Endothelial cell of umbilical vein (primary cell): ENCODE results near the gene PTPRE. TPM values are rescaled to one million over a fixed set of nuclear protein-coding genes. Genes with fewer than 3 reads are reported as not detected.

Experiments
- BruUV-seq: library from RNA; stranded (reverse); fragments of 400-500 nt; replicated peaks from 2 replicates; lab custom pipeline; 2021; lab: Mats Ljungman, UMichigan
- CTCF ChIA-PET: fragments of 300-600, 350-600 bp; sonication (Branson Sonifier 250); formaldehyde crosslinking; loops from one replicate; lab custom pipeline; 2021; ENCODE audit warnings: antibody characterized with exemption, inconsistent platforms; lab: Charles Lee
- POLR2A ChIA-PET: fragments of 300-600, 350-600 bp; sonication (Branson Sonifier 250); formaldehyde crosslinking; loops from one replicate; lab custom pipeline; 2021; ENCODE audit warnings: antibody characterized with exemption, inconsistent platforms; lab: Charles Lee
- DNase-seq: peaks from one replicate; pipeline ENCODE4 v3.0.0-alpha.2; 2011; ENCODE audit warnings: low read depth, low spot score
- FAIRE-seq: peaks from 2 replicates; lab custom pipeline; 2011; peaks lifted over from hg19 to GRCh38; lab: Jason Lieb, UNC
- H2AFZ ChIP-seq: 2 replicates; pipeline ENCODE4 v1.6.0; 2012; ENCODE audit warnings: low read depth, low read length, control low read depth, inconsistent platforms
- H3K27ac ChIP-seq: 2 replicates; pipeline ENCODE4 v1.5.1; 2011; ENCODE audit warnings: low read depth, mild to moderate bottlenecking, control low read depth, low read length, moderate library complexity; ENCODE audit not compliant: insufficient read depth
- H3K27me3 ChIP-seq, 2 experiments: 2 replicates each; pipeline versions ENCODE4 v1.6.0 to v1.6.1; 2011; ENCODE audit warnings: low read length in 2 of 2, mixed read lengths in 1 of 2; ENCODE audit not compliant: control insufficient read depth in 2 of 2, insufficient read depth in 2 of 2
- H3K36me3 ChIP-seq, 2 experiments: 2 replicates in 1 of 2; 3 replicates in 1 of 2; pipeline ENCODE4 v1.5.1; 2011; ENCODE audit warnings: low read length in 2 of 2, mild to moderate bottlenecking in 1 of 2, moderate library complexity in 1 of 2; ENCODE audit not compliant: control insufficient read depth in 2 of 2, insufficient read depth in 2 of 2; ENCODE audit errors: extremely low read depth in 1 of 2
- H3K4me1 ChIP-seq: 3 replicates; pipeline ENCODE4 v1.5.1; 2011; ENCODE audit warnings: mild to moderate bottlenecking, low read length; ENCODE audit not compliant: control insufficient read depth, insufficient read depth; ENCODE audit errors: extremely low read depth
- H3K4me2 ChIP-seq: 2 replicates; pipeline ENCODE4 v1.6.1; 2011; ENCODE audit warnings: low read length, control low read depth, mixed read lengths; ENCODE audit not compliant: insufficient read depth
- H3K4me3 ChIP-seq, 3 experiments: fragments of 200-600 bp in 1 of 3; sonication (generic), shearing (Covaris generic) in 1 of 3; replicated peaks in 1 of 3; 2 replicates each; pipeline ENCODE4 v1.5.1; 2011 to 2016; ENCODE audit warnings: control low read depth in 3 of 3, low read length in 3 of 3, mild to moderate bottlenecking in 2 of 3, inconsistent platforms in 1 of 3, low read depth in 1 of 3, moderate library complexity in 1 of 3; ENCODE audit not compliant: insufficient read depth in 1 of 3
- H3K79me2 ChIP-seq: 2 replicates; pipeline ENCODE4 v1.6.0; 2012; ENCODE audit warnings: low read length, inconsistent platforms; ENCODE audit not compliant: control insufficient read depth, insufficient read depth
- H3K9ac ChIP-seq: replicated peaks from 2 replicates; pipeline ENCODE3; 2011; ENCODE audit warnings: low read length, control low read depth; ENCODE audit not compliant: insufficient read depth; ENCODE audit errors: extremely low read depth
- H3K9me1 ChIP-seq: replicated peaks from 3 replicates; pipeline ENCODE4 v1.6.0; 2011; ENCODE audit warnings: mild to moderate bottlenecking, low read length; ENCODE audit not compliant: control insufficient read depth, insufficient read depth; ENCODE audit errors: extremely low read depth
- H3K9me3 ChIP-seq: replicated peaks from 2 replicates; pipeline ENCODE4 v1.5.1; 2012; ENCODE audit warnings: low read length, inconsistent platforms; ENCODE audit not compliant: control insufficient read depth, insufficient read depth
- H4K20me1 ChIP-seq: replicated peaks from 2 replicates; pipeline ENCODE3; 2011; ENCODE audit warnings: mild to moderate bottlenecking, low read length; ENCODE audit not compliant: control insufficient read depth, insufficient read depth; ENCODE audit errors: extremely low read depth
- CTCF ChIP-seq, 2 donors: IDR thresholded peaks; 1 replicate in 1 of 2; 2 replicates in 1 of 2; pipeline ENCODE4 v1.5.1; 2011; ENCODE audit warnings: low read length in 2 of 2, mild to moderate bottlenecking in 2 of 2, moderate library complexity in 2 of 2, control low read depth in 1 of 2, inconsistent platforms in 1 of 2, low read depth in 1 of 2; ENCODE audit not compliant: insufficient read depth in 1 of 2; ENCODE audit errors: extremely low read depth in 1 of 2
- EZH2 ChIP-seq: IDR thresholded peaks from 2 replicates; pipeline ENCODE4 v1.6.1; 2012; ENCODE audit warnings: borderline replicate concordance, low read depth, mild to moderate bottlenecking, moderate library complexity, low read length, inconsistent platforms; ENCODE audit not compliant: severe bottlenecking
- FOS ChIP-seq: IDR thresholded peaks from 2 replicates; pipeline ENCODE4 v1.6.1; 2011; ENCODE audit warnings: mild to moderate bottlenecking, low read length, moderate library complexity, borderline replicate concordance; ENCODE audit not compliant: insufficient read depth
- GATA2 ChIP-seq: IDR thresholded peaks from 2 replicates; pipeline ENCODE4 v1.7.0; 2011; ENCODE audit warnings: low read depth, mild to moderate bottlenecking, moderate library complexity, mixed read lengths, low read length; ENCODE audit not compliant: insufficient read length, insufficient read depth
- JUN ChIP-seq: IDR thresholded peaks from 2 replicates; pipeline ENCODE4 v1.6.1; 2011; ENCODE audit warnings: borderline replicate concordance, low read depth; ENCODE audit not compliant: insufficient read length, insufficient read depth
- MYC ChIP-seq: IDR thresholded peaks from one replicate; pipeline ENCODE4 v1.6.1; 2011; ENCODE audit warnings: mild to moderate bottlenecking, low read depth, low read length
- POLR2A ChIP-seq: IDR thresholded peaks from 2 replicates; pipeline ENCODE4 v1.6.1; 2012; ENCODE audit warnings: low read depth, mild to moderate bottlenecking, control low read depth, low read length
- POLR2AphosphoS5 ChIP-seq: IDR thresholded peaks from 2 replicates; pipeline ENCODE4 v1.6.1; 2012; ENCODE audit warnings: low read depth, mild to moderate bottlenecking, control low read depth, low read length, moderate library complexity; ENCODE audit not compliant: insufficient read depth
- dilution Hi-C: fragments of 300-500 bp; cut with MboI; formaldehyde crosslinking; loops from one replicate; pipeline ENCODE4 v1.15.0; 2019; ENCODE audit warnings: low sequenced_read_pairs; ENCODE audit not compliant: extremely low pct_ligation_motif_present
- intact Hi-C: fragments of 100-400 bp; cut with micrococcal nuclease; formaldehyde crosslinking; loops from one replicate; pipeline ENCODE4 v1.10.0; 2022
- polyA plus RNA-seq, 4 experiments: library from polyadenylated mRNA; depleted of rRNA in 3 of 4; stranded (reverse) in 3 of 4; unstranded in 1 of 4; fragments of >200 nt; gene quantifications; 2 replicates each; pipeline versions ENCODE4 v1.2.1 to v1.2.3, GENCODE V29; 2011 to 2012; ENCODE audit warnings: missing spikeins in 1 of 4
- total RNA-seq: library from RNA; stranded (reverse); gene quantifications from 2 replicates; pipeline ENCODE4 v1.2.3, GENCODE V29; 2021
- TF ChIP-seq, protein P1 (sequence below): IDR thresholded peaks from 2 replicates; pipeline ENCODE4 v1.6.1; 2011; ENCODE audit not compliant: insufficient read depth, insufficient read length

Gene PTPRE
- total and polyA plus RNA-seq, 2 donors (not counting 3 experiments of a cell fraction or from before 2014, with no cell fraction given) = 37.3 to 116 TPM

GRCh38 chr10:128086003-128086863 is 179.3 kb downstream of the PTPRE start:
- FAIRE-seq (no peak), DNase-seq (no peak)
- dilution Hi-C loops (no loop called here), intact Hi-C loops (no loop called here)
- BruUV-seq = no TSS peak
- Histone ChIP-seq H2AFZ (no peak overlapping the region), H3K79me2 (no peaks in the 10 kb centered on the region), H3K9me1 (no peaks in the 10 kb centered on the region), H4K20me1 (no peaks in the 10 kb centered on the region), H3K27me3 (no peaks in the 10 kb centered on the region), H3K9ac (no peak overlapping the region), H3K4me2 (no peak overlapping the region), H3K36me3 (peaks cover 9 to 13% of the 10 kb centered on the region in 2 experiments), H3K4me1 (no peaks in the 10 kb centered on the region), H3K9me3 (no peaks in the 10 kb centered on the region), H3K4me3 (no peak overlapping the region), H3K27ac (no peak overlapping the region)
- TF ChIP-seq JUN (no peak), POLR2A (no peak), CTCF (IDR thresholded peaks at IDR 0.05; ENCODE audit: extremely low read depth in 1 of 2, insufficient read depth in 1 of 2, low read depth in 1 of 2, low read length in 2 of 2) (no peak), MYC (no peak), GATA2 (no peak), POLR2AphosphoS5 (no peak), FOS (no peak), EZH2 (no peak)
- TF ChIP-seq, protein P1, sequence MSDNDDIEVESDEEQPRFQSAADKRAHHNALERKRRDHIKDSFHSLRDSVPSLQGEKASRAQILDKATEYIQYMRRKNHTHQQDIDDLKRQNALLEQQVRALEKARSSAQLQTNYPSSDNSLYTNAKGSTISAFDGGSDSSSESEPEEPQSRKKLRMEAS = no peak
- ChIA-PET POLR2A (no interaction called here), CTCF (interaction anchor here (0.7 to 1.4 kb wide), 5 partner anchors 8 to 370 kb away, joined by 3 to 6 read pairs (median 4); no protein-coding TSS in a partner anchor)
